Psoas muscle (tissue), 8 donors: Measurements from ENCODE around the gene LZTFL1. TPM values are rescaled to one million over a fixed set of nuclear protein-coding genes. Genes with fewer than 3 reads are reported as not detected.

Experiments
- ATAC-seq, 4 donors: fragments of 200-7000 bp; cut with Tn5 transposase; one replicate each; pipeline ENCODE4 v1.9.1; 2020; ENCODE audit warnings: moderate library complexity in 3 of 4, mild to moderate bottlenecking in 2 of 4
- DNase-seq, 2 donors: peaks; one replicate each; pipeline ENCODE4 v3.0.0-alpha.2; 2020
- H3K27ac ChIP-seq: fragments of 200-600 bp; one replicate; pipeline ENCODE4 v1.8.0; 2022
- H3K27me3 ChIP-seq, 3 donors: fragments of 200-600 bp in 1 of 3; one replicate each; pipeline versions ENCODE4 v1.6.1 to v1.8.0; 2013 to 2022; ENCODE audit warnings: low read length in 2 of 3, mild to moderate bottlenecking in 2 of 3, moderate library complexity in 1 of 3; ENCODE audit not compliant: insufficient read depth in 3 of 3
- H3K36me3 ChIP-seq, 2 donors: fragments of 200-600 bp in 1 of 2; one replicate each; pipeline versions ENCODE4 v1.6.1 to v1.8.0; 2013 to 2022; ENCODE audit warnings: low read depth in 1 of 2, mild to moderate bottlenecking in 1 of 2, moderate library complexity in 1 of 2; ENCODE audit not compliant: insufficient read depth in 1 of 2
- H3K4me1 ChIP-seq: fragments of 200-600 bp; one replicate; pipeline ENCODE4 v1.8.0; 2022
- H3K4me3 ChIP-seq: fragments of 200-600 bp; one replicate; pipeline ENCODE4 v1.8.0; 2022; ENCODE audit warnings: mild to moderate bottlenecking
- H3K9me3 ChIP-seq: fragments of 200-600 bp; one replicate; pipeline ENCODE4 v1.8.0; 2022
- WGBS, 3 donors: extraction: QIAGEN DNeasy Blood & Tissue Kit; methylation state at CpG; one replicate each; pipeline versions ENCODE4 v1.1.6 to v1.1.7; 2013; 5-methylcytosine and 5-hydroxymethylcytosine counted together
- intact Hi-C, 2 donors: fragments of 100-400 bp; cut with DNase I; formaldehyde crosslinking; loops; one replicate each; pipeline versions ENCODE4 v1.11.0 to v1.14.2; 2022
- long read RNA-seq, 2 donors: library from polyadenylated mRNA; unstranded; transcript quantifications; one replicate each; pipeline ENCODE4 v2.0.0, GENCODE V29; 2021
- polyA plus RNA-seq, 3 donors: library from polyadenylated mRNA; stranded (reverse); fragments of 200-250 nt; gene quantifications; one replicate each; pipeline ENCODE4 v1.2.3, GENCODE V29; 2013
- total RNA-seq, 4 donors: library from RNA; stranded (reverse); fragmentation: NEBNext Ultra II Directional in 2 of 4; extraction: Animal tissue kit (Norgen Biotek cat#: 25700) in 2 of 4; gene quantifications; one replicate each; pipeline versions ENCODE4 v1.2.1 to v1.2.4, GENCODE V29; 2021 to 2023
- TF ChIP-seq, protein P1 (sequence below): fragments of 200-600 bp; IDR thresholded peaks from one replicate; pipeline ENCODE4 v1.8.0; 2022; ENCODE audit warnings: antibody characterized with exemption
- donor health status: healthy with polysubstance abuse.
- donor health status: DM: no; HTN: no; CAD: no; lungs with moderate emphysema.
- donor health status: Bipolar disorder and iron deficiency.
- donor health status: healthy.
- donor health status: DM: yes; HTN: yes; CAD: no.
- donor health status: DM: no; HTN: no; CAD: no.
- donor health status: DM: no; HTN: no; CAD: no.
- donor health status: DM: yes; HTN: yes; CAD: no.

Gene LZTFL1, protein sequence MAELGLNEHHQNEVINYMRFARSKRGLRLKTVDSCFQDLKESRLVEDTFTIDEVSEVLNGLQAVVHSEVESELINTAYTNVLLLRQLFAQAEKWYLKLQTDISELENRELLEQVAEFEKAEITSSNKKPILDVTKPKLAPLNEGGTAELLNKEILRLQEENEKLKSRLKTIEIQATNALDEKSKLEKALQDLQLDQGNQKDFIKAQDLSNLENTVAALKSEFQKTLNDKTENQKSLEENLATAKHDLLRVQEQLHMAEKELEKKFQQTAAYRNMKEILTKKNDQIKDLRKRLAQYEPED
- total RNA-seq (1 to 10 TPM; 4.2 to 5.6 (median 5.4) TPM), polyA plus RNA-seq (10 to 100 TPM in 1 of 3 donors, 1 to 10 TPM in 2; 3.1 to 15.9 (median 4.0) TPM)
- long read RNA-seq, donor 1: 0 reads
- long read RNA-seq, donor 2, full-length matches to known transcripts: 6 of 7 reads
- long read RNA-seq, donor 2, partial matches to known transcripts: 0 of 7 reads
- long read RNA-seq, donor 2, other reads (novel, unspliced or antisense): 1 of 7 reads

DNA sequence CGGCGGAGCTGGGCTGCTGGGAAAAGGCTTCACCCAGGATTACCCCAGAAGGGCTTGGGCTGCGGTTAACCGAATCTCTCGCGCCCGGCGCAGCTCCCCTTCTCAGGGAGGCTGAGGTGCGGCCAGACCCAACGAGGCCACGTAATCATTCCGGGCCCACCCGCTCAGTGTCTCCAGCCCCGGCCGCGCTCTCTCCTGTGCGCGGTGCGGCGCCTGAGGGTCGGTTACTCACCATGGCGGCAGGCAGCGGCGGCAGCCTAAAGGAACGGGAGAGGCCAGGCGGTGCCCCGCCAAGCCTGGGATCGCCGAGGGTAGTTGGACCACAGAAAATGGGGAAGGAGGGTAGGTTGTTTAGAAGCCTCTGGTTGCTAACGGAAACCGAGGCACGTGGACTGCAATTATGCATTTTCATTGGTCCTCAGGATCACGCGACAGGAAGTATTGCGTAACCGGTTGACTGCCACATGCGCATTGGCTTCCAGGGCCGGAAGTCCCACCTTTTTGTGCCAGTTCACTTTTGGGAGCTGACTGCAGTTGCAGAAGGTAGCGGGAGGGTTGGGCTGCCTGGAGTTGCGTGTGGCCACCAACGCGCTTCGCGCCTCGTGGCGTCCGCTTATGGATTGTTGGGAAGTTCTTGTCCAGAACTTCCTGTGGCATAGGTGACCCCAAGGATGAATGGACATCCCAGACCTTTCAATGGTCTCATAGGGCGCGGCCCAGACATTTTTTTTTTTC lies at the start of gene LZTFL1:
Gene LZTFL1 (minus strand): TSS at position 363 of the 735 bp plus-strand sequence. CDS start 128 bp downstream, at position 235.
- TF ChIP-seq, protein P1, sequence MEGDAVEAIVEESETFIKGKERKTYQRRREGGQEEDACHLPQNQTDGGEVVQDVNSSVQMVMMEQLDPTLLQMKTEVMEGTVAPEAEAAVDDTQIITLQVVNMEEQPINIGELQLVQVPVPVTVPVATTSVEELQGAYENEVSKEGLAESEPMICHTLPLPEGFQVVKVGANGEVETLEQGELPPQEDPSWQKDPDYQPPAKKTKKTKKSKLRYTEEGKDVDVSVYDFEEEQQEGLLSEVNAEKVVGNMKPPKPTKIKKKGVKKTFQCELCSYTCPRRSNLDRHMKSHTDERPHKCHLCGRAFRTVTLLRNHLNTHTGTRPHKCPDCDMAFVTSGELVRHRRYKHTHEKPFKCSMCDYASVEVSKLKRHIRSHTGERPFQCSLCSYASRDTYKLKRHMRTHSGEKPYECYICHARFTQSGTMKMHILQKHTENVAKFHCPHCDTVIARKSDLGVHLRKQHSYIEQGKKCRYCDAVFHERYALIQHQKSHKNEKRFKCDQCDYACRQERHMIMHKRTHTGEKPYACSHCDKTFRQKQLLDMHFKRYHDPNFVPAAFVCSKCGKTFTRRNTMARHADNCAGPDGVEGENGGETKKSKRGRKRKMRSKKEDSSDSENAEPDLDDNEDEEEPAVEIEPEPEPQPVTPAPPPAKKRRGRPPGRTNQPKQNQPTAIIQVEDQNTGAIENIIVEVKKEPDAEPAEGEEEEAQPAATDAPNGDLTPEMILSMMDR: no peak
- peaks cover 8% of the 10 kb centered on the region for H3K4me1 ChIP-seq
- no peaks in the 10 kb centered on the region for H3K36me3 ChIP-seq
- intact Hi-C loops: loop anchor here in 1 of 2 donors (5.0 kb wide), 1 partner anchor 235 kb away; no protein-coding TSS in a partner anchor
- H3K4me3 ChIP-seq: peak within 1 kb of the TSS; percentile 98
- 2 to 4% (median 3%) methylated on average over 44 to 49 of the region's 49 CpGs for WGBS, 3 donors
- no peaks in the 10 kb centered on the region for H3K9me3 ChIP-seq
- H3K27me3 ChIP-seq: no peaks in the 10 kb centered on the region
- H3K27ac ChIP-seq: peak within 1 kb of the TSS; percentile 61
- ATAC-seq: peak; percentile 97 to 99 (median 98)
- DNase-seq: peak; percentile 90 to 95

DNA sequence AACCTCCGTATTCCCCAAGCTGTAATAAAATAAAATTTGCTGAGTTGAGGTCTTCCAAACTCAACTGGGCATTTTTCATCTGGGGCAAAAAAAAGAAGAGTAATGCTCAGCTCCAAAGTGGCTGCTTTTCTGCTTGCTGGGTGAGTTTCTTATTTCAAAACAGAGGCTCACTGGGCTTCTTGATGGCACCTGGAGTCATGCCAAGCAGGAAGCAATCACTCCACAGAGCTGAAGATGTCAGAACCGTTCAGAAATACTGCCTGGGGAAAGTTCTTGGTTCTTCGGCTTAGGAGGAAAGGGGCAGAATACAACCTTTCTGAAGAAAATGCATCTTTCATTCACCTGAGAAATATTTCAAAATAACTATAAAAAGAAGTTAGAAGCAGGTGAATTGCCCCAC lies 48.5 kb upstream of the LZTFL1 start:
- no peaks in the 10 kb centered on the region for H3K36me3 ChIP-seq
- H3K4me3 ChIP-seq: no peak overlapping the region
- ATAC-seq (no peak), DNase-seq (no peak)
- intact Hi-C loops: no loop called here
- H3K27ac ChIP-seq: no peak overlapping the region
- TF ChIP-seq, protein P1: no peak
- H3K9me3 ChIP-seq: no peaks in the 10 kb centered on the region
- no peaks in the 10 kb centered on the region for H3K4me1 ChIP-seq
- 50 to 62% (median 57%) methylated on average over 3 of the region's 3 CpGs for WGBS, 3 donors
- H3K27me3 ChIP-seq: no peaks in the 10 kb centered on the region

DNA sequence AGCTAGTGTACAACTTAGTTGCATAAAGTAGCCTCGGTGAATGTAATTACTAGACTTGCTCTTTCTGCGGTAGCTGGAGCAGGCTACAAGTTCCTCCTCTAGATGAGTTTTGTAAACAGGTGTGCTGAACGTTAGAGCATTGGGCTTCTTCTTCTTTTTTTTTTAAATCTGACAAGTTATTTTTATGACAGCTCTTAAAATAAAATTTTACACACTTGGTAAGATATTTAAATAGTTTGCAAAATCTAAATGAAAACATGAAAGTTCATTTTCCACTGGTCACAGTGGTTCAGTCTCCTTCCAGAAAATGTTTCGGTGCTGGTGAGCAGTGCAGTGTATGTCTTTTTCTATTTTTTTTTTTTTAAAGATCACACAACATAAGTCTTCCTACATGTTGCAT lies 47.4 kb upstream of the LZTFL1 start:
- H3K4me3 ChIP-seq: no peak overlapping the region
- intact Hi-C loops: no loop called here
- no peaks in the 10 kb centered on the region for H3K9me3 ChIP-seq
- 69 to 80% (median 74%) methylated on average over 4 of the region's 4 CpGs for WGBS, 3 donors
- H3K27ac ChIP-seq: no peak overlapping the region
- no peaks in the 10 kb centered on the region for H3K27me3 ChIP-seq
- DNase-seq (no peak), ATAC-seq (no peak)
- H3K4me1 ChIP-seq: no peaks in the 10 kb centered on the region
- TF ChIP-seq, protein P1: no peak
- H3K36me3 ChIP-seq: no peaks in the 10 kb centered on the region

DNA sequence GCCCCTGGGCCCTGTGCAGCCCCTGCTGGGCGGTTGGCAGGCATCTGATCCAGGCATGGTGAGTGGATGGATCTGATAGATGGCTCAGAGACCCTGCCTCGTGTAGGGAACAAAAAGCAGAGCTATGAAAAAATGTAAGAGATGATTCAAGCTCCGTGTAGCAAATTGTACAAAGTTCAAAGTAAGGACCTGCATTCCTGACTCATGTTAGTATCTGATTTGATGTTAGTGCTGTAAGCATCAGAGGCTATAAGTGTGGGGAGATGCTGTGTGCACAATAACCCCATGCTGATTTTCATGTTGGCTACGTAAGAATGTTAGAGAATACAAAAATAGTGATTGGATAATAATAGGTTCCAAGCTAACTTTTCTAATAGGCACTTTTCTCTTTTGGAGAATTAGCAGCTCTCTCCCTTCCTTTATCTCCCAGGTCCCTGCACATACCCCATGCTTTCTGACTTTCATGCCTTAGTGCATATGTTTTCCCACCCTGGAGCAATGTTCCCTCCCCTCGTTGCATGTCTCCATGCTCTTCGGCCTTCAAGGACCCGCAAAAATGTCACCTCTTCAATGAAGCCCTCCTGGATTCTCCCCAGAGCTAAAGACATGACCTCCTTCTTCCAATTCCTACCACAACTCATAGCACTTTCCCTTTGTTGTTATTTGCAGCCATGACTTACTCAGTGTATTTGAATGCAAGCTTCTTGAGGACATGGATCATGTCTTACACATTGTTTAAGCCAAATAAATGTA lies 46.0 kb upstream of the LZTFL1 start:
- H3K27me3 ChIP-seq: no peaks in the 10 kb centered on the region
- H3K4me1 ChIP-seq: no peaks in the 10 kb centered on the region
- no peak for DNase-seq
- H3K4me3 ChIP-seq: no peak overlapping the region
- H3K9me3 ChIP-seq: no peaks in the 10 kb centered on the region
- ATAC-seq: no peak
- H3K27ac ChIP-seq: no peak overlapping the region
- intact Hi-C loops: no loop called here
- WGBS, 3 donors: 72 to 79% (median 73%) methylated on average over 7 of the region's 7 CpGs
- TF ChIP-seq, protein P1: no peak
- no peaks in the 10 kb centered on the region for H3K36me3 ChIP-seq
